IPS DF 6.9 (cell line): Measurements from ENCODE around the gene NRK.
A peak's percentile ranks its signal among the peaks of the same experiment; 100 is the strongest.
"Not testable (repeated sequence)": the region's sequence is repeated elsewhere in the genome, so short reads cannot be mapped to it uniquely, and the experiment has no call there.

Source experiments
- DNase-seq: peaks from one replicate; pipeline ENCODE4 v3.0.0-alpha.2; 2013; ENCODE audit warnings: low read depth, low spot score
- H3K27ac ChIP-seq: one replicate; pipeline ENCODE4 v1.5.1; 2013; ENCODE audit warnings: low read length, control low read depth
- H3K27me3 ChIP-seq: 2 replicates; pipeline ENCODE4 v1.6.1; 2013; ENCODE audit warnings: mild to moderate bottlenecking, low read length; ENCODE audit not compliant: control insufficient read depth, insufficient read depth
- H3K36me3 ChIP-seq: 2 replicates; pipeline ENCODE4 v1.6.1; 2013; ENCODE audit warnings: low read length; ENCODE audit not compliant: control insufficient read depth, insufficient read depth
- H3K4me1 ChIP-seq: 2 replicates; pipeline ENCODE4 v1.6.1; 2013; ENCODE audit warnings: low read length; ENCODE audit not compliant: control insufficient read depth, insufficient read depth
- H3K4me3 ChIP-seq: 2 replicates; pipeline ENCODE4 v1.5.1; 2013; ENCODE audit warnings: mild to moderate bottlenecking, low read length
- H3K9me3 ChIP-seq: 2 replicates; pipeline ENCODE4 v1.6.1; 2013; ENCODE audit warnings: low read length, inconsistent platforms; ENCODE audit not compliant: control insufficient read depth, insufficient read depth
- WGBS: extraction: QIAGEN DNeasy Blood & Tissue Kit; methylation state at CpG from one replicate; pipeline ENCODE4 v1.1.7; 2013; ENCODE audit warnings: mixed read lengths, missing lambda C conversion rate; ENCODE audit not compliant: insufficient read length, insufficient coverage; 5-methylcytosine and 5-hydroxymethylcytosine counted together

Gene NRK, protein sequence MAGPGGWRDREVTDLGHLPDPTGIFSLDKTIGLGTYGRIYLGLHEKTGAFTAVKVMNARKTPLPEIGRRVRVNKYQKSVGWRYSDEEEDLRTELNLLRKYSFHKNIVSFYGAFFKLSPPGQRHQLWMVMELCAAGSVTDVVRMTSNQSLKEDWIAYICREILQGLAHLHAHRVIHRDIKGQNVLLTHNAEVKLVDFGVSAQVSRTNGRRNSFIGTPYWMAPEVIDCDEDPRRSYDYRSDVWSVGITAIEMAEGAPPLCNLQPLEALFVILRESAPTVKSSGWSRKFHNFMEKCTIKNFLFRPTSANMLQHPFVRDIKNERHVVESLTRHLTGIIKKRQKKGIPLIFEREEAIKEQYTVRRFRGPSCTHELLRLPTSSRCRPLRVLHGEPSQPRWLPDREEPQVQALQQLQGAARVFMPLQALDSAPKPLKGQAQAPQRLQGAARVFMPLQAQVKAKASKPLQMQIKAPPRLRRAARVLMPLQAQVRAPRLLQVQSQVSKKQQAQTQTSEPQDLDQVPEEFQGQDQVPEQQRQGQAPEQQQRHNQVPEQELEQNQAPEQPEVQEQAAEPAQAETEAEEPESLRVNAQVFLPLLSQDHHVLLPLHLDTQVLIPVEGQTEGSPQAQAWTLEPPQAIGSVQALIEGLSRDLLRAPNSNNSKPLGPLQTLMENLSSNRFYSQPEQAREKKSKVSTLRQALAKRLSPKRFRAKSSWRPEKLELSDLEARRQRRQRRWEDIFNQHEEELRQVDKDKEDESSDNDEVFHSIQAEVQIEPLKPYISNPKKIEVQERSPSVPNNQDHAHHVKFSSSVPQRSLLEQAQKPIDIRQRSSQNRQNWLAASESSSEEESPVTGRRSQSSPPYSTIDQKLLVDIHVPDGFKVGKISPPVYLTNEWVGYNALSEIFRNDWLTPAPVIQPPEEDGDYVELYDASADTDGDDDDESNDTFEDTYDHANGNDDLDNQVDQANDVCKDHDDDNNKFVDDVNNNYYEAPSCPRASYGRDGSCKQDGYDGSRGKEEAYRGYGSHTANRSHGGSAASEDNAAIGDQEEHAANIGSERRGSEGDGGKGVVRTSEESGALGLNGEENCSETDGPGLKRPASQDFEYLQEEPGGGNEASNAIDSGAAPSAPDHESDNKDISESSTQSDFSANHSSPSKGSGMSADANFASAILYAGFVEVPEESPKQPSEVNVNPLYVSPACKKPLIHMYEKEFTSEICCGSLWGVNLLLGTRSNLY (N-terminal part only)

DNA sequence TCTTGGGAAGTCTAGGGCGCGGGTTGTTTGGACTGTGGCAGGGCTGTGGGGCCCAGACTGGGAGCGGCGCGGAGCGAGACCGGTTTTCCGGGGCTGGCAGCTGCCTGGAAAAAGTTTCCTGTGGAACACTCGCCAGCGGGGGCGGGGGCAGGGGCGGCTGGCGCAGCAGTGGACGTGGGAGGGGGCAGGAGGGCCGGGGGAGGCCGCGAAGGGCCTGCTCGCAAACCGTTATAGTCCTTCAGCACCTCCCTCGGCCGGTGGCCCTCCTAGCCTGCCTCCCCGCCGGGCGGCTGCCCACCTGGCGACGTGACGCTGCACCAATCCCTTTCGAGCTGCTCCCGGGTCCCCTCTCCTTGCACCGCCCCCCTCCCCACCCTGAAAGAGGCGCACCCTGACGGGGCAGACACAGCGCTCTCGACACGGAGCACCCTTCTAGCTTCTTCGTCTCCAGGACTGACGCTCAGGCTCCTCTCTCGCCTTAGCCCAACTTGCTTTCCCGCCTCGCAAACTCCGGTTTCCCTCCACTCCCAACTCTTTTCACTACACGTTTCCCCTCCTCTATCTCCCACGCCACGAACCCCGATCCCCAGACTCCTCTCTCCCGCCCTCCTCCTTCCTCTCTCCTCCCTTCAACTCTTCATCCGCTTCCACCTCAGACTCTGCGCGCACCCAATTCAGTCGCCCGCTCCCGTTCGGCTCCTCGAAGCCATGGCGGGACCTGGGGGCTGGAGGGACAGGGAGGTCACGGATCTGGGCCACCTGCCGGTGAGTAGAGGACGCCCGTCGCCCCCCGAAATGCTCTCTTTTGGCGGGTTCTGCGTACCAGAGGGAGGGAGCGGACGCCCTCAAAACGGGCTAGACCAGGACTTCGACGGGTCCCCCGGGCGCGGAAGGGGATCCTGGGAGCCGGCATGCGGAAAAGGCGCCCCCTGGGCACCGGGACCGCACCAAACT lies at the start of gene NRK:
NRK (plus strand) TSS at position 402 of the 954 bp plus-strand sequence; CDS start at position 709, 307 bp downstream.
- no peaks in the 10 kb centered on the region for H3K4me1 ChIP-seq
- H3K36me3 ChIP-seq = no peaks in the 10 kb centered on the region
- H3K27ac ChIP-seq = no peak within 1 kb of the TSS
- no peaks in the 10 kb centered on the region for H3K9me3 ChIP-seq
- peak within 1 kb of the TSS; percentile 37; the same call in 1 of the 2 replicates for H3K4me3 ChIP-seq
- no peaks in the 10 kb centered on the region; the same call in 1 of the 2 replicates for H3K27me3 ChIP-seq
- DNase-seq = no peak
- WGBS = no CpG with 5 or more reads among the region's 76 CpGs

GRCh38 chrX:105773801-105774200 lies 48.5 kb upstream of the NRK start:
- Histone ChIP-seq H3K4me1 (no peaks in the 10 kb centered on the region), H3K36me3 (no peaks in the 10 kb centered on the region), H3K9me3 (no peaks in the 10 kb centered on the region), H3K27me3 (no peaks in the 10 kb centered on the region), H3K27ac (no peak overlapping the region), H3K4me3 (no peak overlapping the region)
- DNase-seq = no peak

GRCh38 chrX:105775679-105776078 lies 46.7 kb upstream of the NRK start:
- Histone ChIP-seq H3K4me3 (no peak overlapping the region), H3K27me3 (no peaks in the 10 kb centered on the region), H3K9me3 (no peaks in the 10 kb centered on the region), H3K4me1 (no peaks in the 10 kb centered on the region), H3K27ac (no peak overlapping the region), H3K36me3 (no peaks in the 10 kb centered on the region)
- no CpG with 5 or more reads among the region's 3 CpGs for WGBS
- DNase-seq = no peak

DNA sequence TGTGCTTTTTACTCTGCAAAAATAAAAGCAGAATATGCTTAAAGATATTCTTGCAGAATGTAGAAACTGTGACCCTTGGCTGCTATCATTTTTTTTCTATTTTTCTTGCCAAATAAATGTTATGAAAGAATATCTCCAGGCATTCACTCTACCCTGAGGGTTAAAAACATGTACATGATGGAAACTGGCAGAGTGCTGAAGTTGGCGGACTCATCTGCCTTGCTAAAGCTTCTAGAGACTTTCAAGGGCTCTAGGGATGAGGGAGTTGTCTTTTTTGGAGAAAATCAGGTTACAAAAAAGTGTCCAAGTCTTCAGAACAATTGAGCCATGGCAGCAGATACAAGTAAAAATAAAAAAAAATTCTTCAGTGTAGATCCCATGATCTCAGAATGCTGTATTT lies 40.5 kb upstream of the NRK start:
- WGBS = no CpG with 5 or more reads among the region's 1 CpG
- H3K27ac ChIP-seq = no peak overlapping the region

GRCh38 chrX:105796877-105797276 lies 25.5 kb upstream of the NRK start:
- not testable (repeated sequence) for DNase-seq, H3K4me1 ChIP-seq, H3K9me3 ChIP-seq, H3K4me3 ChIP-seq, H3K27ac ChIP-seq, H3K36me3 ChIP-seq, H3K27me3 ChIP-seq
- WGBS = no CpG with 5 or more reads among the region's 26 CpGs

More for the DNA sequence above, 40.5 kb upstream of the NRK start:
- no peaks in the 10 kb centered on the region for H3K4me1 ChIP-seq
- no peak overlapping the region for H3K4me3 ChIP-seq
- no peaks in the 10 kb centered on the region for H3K27me3 ChIP-seq
- no peaks in the 10 kb centered on the region for H3K9me3 ChIP-seq
- no peak for DNase-seq
- H3K36me3 ChIP-seq = no peaks in the 10 kb centered on the region

- Histone ChIP-seq H3K9me3 (no peaks in the 10 kb centered on the region), H3K4me3 (no peak overlapping the region), H3K36me3 (no peaks in the 10 kb centered on the region), H3K27ac (no peak overlapping the region), H3K4me1 (no peaks in the 10 kb centered on the region), H3K27me3 (no peaks in the 10 kb centered on the region)
- WGBS = no CpG with 5 or more reads among the region's 2 CpGs
- no peak for DNase-seq
These were observed 18.4 kb upstream of the NRK start for GRCh38 chrX:105803891-105804290.

DNA sequence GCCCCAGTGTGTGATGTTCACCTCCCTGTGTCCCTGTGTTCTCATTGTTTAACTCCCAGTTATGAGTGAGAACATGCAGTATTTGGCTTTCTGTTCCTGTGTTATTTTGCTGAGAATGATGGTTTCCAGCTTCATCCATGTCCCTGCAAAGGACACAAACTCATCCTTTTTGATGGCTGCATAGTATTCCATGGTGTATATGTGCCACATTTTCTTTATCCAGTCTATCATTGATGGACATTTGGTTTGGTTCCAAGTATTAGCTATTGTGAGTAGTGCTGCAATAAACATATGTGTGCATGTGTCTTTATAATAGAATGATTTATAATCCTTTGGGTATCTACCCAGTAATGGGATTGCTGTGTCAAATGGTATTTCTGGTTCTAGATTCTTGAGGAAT lies 16.7 kb upstream of the NRK start:
- H3K4me3 ChIP-seq, H3K27me3 ChIP-seq, H3K9me3 ChIP-seq, H3K4me1 ChIP-seq, H3K27ac ChIP-seq, H3K36me3 ChIP-seq, DNase-seq: not testable (repeated sequence)

- no CpG with 5 or more reads among the region's 2 CpGs for WGBS
- no peaks in the 10 kb centered on the region for H3K36me3 ChIP-seq
- H3K27me3 ChIP-seq = no peaks in the 10 kb centered on the region
These were observed 5.8 kb upstream of the NRK start for GRCh38 chrX:105816517-105816916.

GRCh38 chrX:105820247-105820646 lies 2.1 kb upstream of the NRK start:
- DNase-seq = no peak
- Histone ChIP-seq H3K4me1 (no peaks in the 10 kb centered on the region), H3K27ac (no peak overlapping the region), H3K4me3 (no peak overlapping the region), H3K9me3 (no peaks in the 10 kb centered on the region), H3K36me3 (no peaks in the 10 kb centered on the region), H3K27me3 (no peaks in the 10 kb centered on the region; the same call in 1 of the 2 replicates)
- no CpG with 5 or more reads among the region's 7 CpGs for WGBS

More at GRCh38 chrX:105816517-105816916, 5.8 kb upstream of the NRK start:
- Histone ChIP-seq H3K4me1 (no peaks in the 10 kb centered on the region), H3K9me3 (no peaks in the 10 kb centered on the region), H3K4me3 (no peak overlapping the region), H3K27ac (no peak overlapping the region)
- no peak for DNase-seq
